ENCODE data around the gene EFCAB9. TPM values are rescaled to one million over a fixed set of nuclear protein-coding genes. Genes with fewer than 3 reads are reported as not detected.

EFCAB9 gene
- total RNA-seq, 1 experiment from 2014 or later = not detected

GRCh38 chr5:172219296-172219695, 25.3 kb downstream of the EFCAB9 start (continued):
- TF ChIP-seq CDX4 (CRISPR knock-in tag; IDR thresholded peaks at IDR 0.05; ENCODE audit: borderline replicate concordance) (no peak), ELF4 (CRISPR knock-in tag; IDR thresholded peaks at IDR 0.05; ENCODE audit: low read depth) (no peak), ZNF281 (CRISPR knock-in tag; IDR thresholded peaks at IDR 0.05) (no peak), GTF2I (CRISPR knock-in tag; conservative IDR thresholded peaks at IDR 0.05) (no peak), ETV6 (CRISPR knock-in tag; IDR thresholded peaks at IDR 0.05) (no peak), EMX1 (CRISPR knock-in tag; IDR thresholded peaks at IDR 0.05) (no peak), PRDM15 (CRISPR knock-in tag; IDR thresholded peaks at IDR 0.05) (no peak), ZBTB43 (CRISPR knock-in tag; IDR thresholded peaks at IDR 0.05) (no peak), NR2C2 (CRISPR knock-in tag; IDR thresholded peaks at IDR 0.05) (no peak), NFATC4 (CRISPR knock-in tag; IDR thresholded peaks at IDR 0.05) (no peak)

GRCh38 chr5:172223901-172224873, 30.2 kb downstream of the EFCAB9 start:
- no peak for DNase-seq (ENCODE audit: low spot score)
- Mint-ChIP-seq H3K9me3 (peaks cover 2% of the 10 kb centered on the region; the same call in 1 of the 2 replicates), H3K4me3 (no peak overlapping the region), H3K27ac (peak overlapping the region; percentile 79; the same call in 1 of the 2 replicates), H3K36me3 (peaks cover 26% of the 10 kb centered on the region), H3K4me1 (peaks cover 10% of the 10 kb centered on the region; the same call in 1 of the 2 replicates), H3K27me3 (ENCODE audit: low read depth) (no peaks in the 10 kb centered on the region)
- POLR2A ChIA-PET = interaction anchor here (0.6 kb wide), 1 partner anchor 36 kb away, joined by 4 read pairs; no protein-coding TSS in a partner anchor
- CTCF ChIA-PET = interaction anchor here (0.6 kb wide), 1 partner anchor 10 kb away, joined by 3 read pairs; no protein-coding TSS in a partner anchor
- ATAC-seq = no peak
- no peak for TF ChIP-seq SMAD4 (CRISPR knock-in tag; IDR thresholded peaks at IDR 0.05)
- TF ChIP-seq USF1 (CRISPR knock-in tag; IDR thresholded peaks at IDR 0.05) = no peak
- no peak for TF ChIP-seq FOXJ3 (CRISPR knock-in tag; IDR thresholded peaks at IDR 0.05; ENCODE audit: borderline replicate concordance)
- TF ChIP-seq AFF4 (CRISPR knock-in tag; IDR thresholded peaks at IDR 0.05; ENCODE audit: borderline replicate concordance) = no peak
- no peak for TF ChIP-seq CREB1 (CRISPR knock-in tag; IDR thresholded peaks at IDR 0.05)
- no peak for TF ChIP-seq GABPB1 (CRISPR knock-in tag; IDR thresholded peaks at IDR 0.05)
- no peak for TF ChIP-seq ZNF396 (CRISPR knock-in tag; IDR thresholded peaks at IDR 0.05; ENCODE audit: borderline replicate concordance)
- TF ChIP-seq ZBTB43 (CRISPR knock-in tag; IDR thresholded peaks at IDR 0.05) = no peak
- no peak for TF ChIP-seq NR1H2 (CRISPR knock-in tag; IDR thresholded peaks at IDR 0.05)
- TF ChIP-seq ATF1 (CRISPR knock-in tag; IDR thresholded peaks at IDR 0.05) = no peak
- no peak for TF ChIP-seq ZNF138 (CRISPR knock-in tag; conservative IDR thresholded peaks at IDR 0.05)

Data from WTC11 (cell line).